K562 (cell line): ENCODE results near the gene GCGR. TPM values are rescaled to one million over a fixed set of nuclear protein-coding genes. Genes with fewer than 3 reads are reported as not detected.

Experiments
- CBFA2T3 ChIP-seq: fragments of 450-650 bp; IDR thresholded peaks from 2 replicates; pipeline ENCODE4 v1.6.1; 2017
- ELF2 ChIP-seq: fragments of 250-450 bp; sonication (Bioruptor Pico); IDR thresholded peaks from 2 replicates; pipeline ENCODE4 v1.5.0; 2021; ENCODE audit warnings: mild to moderate bottlenecking
- EP400 ChIP-seq: fragments of 450-650 bp; IDR thresholded peaks from 2 replicates; pipeline ENCODE4 v1.6.1; 2017; ENCODE audit warnings: antibody characterized with exemption, mild to moderate bottlenecking, moderate library complexity
- ERF ChIP-seq: fragments of 450-650 bp; formaldehyde crosslinking; IDR thresholded peaks from 2 replicates; pipeline ENCODE4 v1.4.0; 2020; ENCODE audit warnings: mild to moderate bottlenecking, mixed read lengths
- GTF2A2 ChIP-seq: IDR thresholded peaks from 2 replicates; pipeline ENCODE4 v1.6.1; 2016; ENCODE audit warnings: mild to moderate bottlenecking, missing genetic modification characterization, missing compliant biosample characterization
- GTF2F1 ChIP-seq: IDR thresholded peaks from 2 replicates; pipeline ENCODE4 v1.6.1; 2011; ENCODE audit warnings: low read depth, low read length, improper control_type of control experiment
- HDAC6 ChIP-seq: IDR thresholded peaks from 2 replicates; pipeline ENCODE4 v1.6.1; 2012; ENCODE audit warnings: low read depth, mild to moderate bottlenecking, control low read depth, inconsistent platforms, low read length, moderate library complexity
- HMGXB4 ChIP-seq: sonication (generic); formaldehyde crosslinking; IDR thresholded peaks from 2 replicates; pipeline ENCODE4 v1.8.1; 2023; ENCODE audit warnings: mild to moderate bottlenecking, missing genetic modification reagents
- L3MBTL2 ChIP-seq: fragments of 450-650 bp; IDR thresholded peaks from 2 replicates; pipeline ENCODE4 v1.6.1; 2016; ENCODE audit warnings: mild to moderate bottlenecking, moderate library complexity
- LARP7 ChIP-seq: fragments of 450-650 bp; IDR thresholded peaks from 2 replicates; pipeline ENCODE4 v1.6.1; 2016
- NFIC ChIP-seq: fragments of 450-650 bp; IDR thresholded peaks from 2 replicates; pipeline ENCODE4 v1.6.1; 2017; ENCODE audit warnings: mild to moderate bottlenecking, inconsistent platforms
- POLR3A ChIP-seq: IDR thresholded peaks from 2 replicates; pipeline ENCODE4 v1.6.1; 2011; ENCODE audit warnings: borderline replicate concordance, mild to moderate bottlenecking, moderate library complexity; ENCODE audit not compliant: insufficient read length, insufficient read depth; ENCODE audit errors: extremely low read depth
- PPARD ChIP-seq: fragments of 250-450 bp; sonication (Bioruptor Pico); IDR thresholded peaks from 2 replicates; pipeline ENCODE4 v1.8.0; 2022; ENCODE audit warnings: inconsistent platforms, mild to moderate bottlenecking, moderate library complexity
- RBFOX2 ChIP-seq: fragments of 200-400 bp; formaldehyde crosslinking; IDR thresholded peaks from 2 replicates; pipeline ENCODE4 v1.6.1; 2017; ENCODE audit warnings: low read depth, mild to moderate bottlenecking, low read length, moderate library complexity
- RNF219 ChIP-seq: fragments of 250-450 bp; sonication (Bioruptor Pico); IDR thresholded peaks from 2 replicates; pipeline ENCODE4 v1.5.0; 2022; ENCODE audit warnings: mild to moderate bottlenecking
- SFPQ ChIP-seq: fragments of 200-400 bp; formaldehyde crosslinking; IDR thresholded peaks from 2 replicates; pipeline ENCODE4 v1.6.1; 2017; ENCODE audit warnings: mild to moderate bottlenecking, low read depth, low read length, moderate library complexity
- STAT5A ChIP-seq: IDR thresholded peaks from 2 replicates; pipeline ENCODE4 v1.6.1; 2012; ENCODE audit warnings: low read length, inconsistent platforms, borderline replicate concordance
- U2AF1 ChIP-seq: fragments of 200-400 bp; formaldehyde crosslinking; optimal IDR thresholded peaks from 2 replicates; pipeline ENCODE3; 2017; ENCODE audit warnings: mild to moderate bottlenecking, low read depth, low read length, moderate library complexity
- VEZF1 ChIP-seq: fragments of 200-800 bp; sonication (Bioruptor generic); IDR thresholded peaks from 2 replicates; pipeline ENCODE4 v1.6.1; 2017; ENCODE audit warnings: missing genetic modification characterization, missing compliant biosample characterization
- ZKSCAN8 ChIP-seq: fragments of 200-800 bp; sonication (Bioruptor generic); IDR thresholded peaks from 2 replicates; pipeline ENCODE4 v1.6.1; 2016; ENCODE audit warnings: missing genetic modification characterization, missing compliant biosample characterization
- ZNF143 ChIP-seq: sonication (generic); formaldehyde crosslinking; IDR thresholded peaks from 2 replicates; pipeline ENCODE4 v1.9.0; 2022; ENCODE audit warnings: mild to moderate bottlenecking, missing genetic modification reagents
- ZNF436 ChIP-seq: fragments of 250-450, 450-650 bp; sonication (Bioruptor Pico); formaldehyde crosslinking; IDR thresholded peaks from 2 replicates; pipeline ENCODE4 v1.7.0; 2020; ENCODE audit warnings: mild to moderate bottlenecking
- ZNF561 ChIP-seq: fragments of 450-650 bp; formaldehyde crosslinking; conservative IDR thresholded peaks from 2 replicates; pipeline ENCODE4 v1.4.0; 2020; ENCODE audit warnings: mild to moderate bottlenecking, moderate library complexity
- polyA plus RNA-seq, 8 experiments: library from polyadenylated mRNA; depleted of rRNA in 4 of 8; stranded (reverse) in 5 of 8; unstranded in 3 of 8; fragments of >200 nt; fragmentation: Nextera tagmentation in 2 of 8; fragmentation: Illumina TruSeq in 1 of 8; extraction: Ambion mirVana in 2 of 8; extraction: Trizol in 1 of 8; gene quantifications; 2 replicates each; pipeline versions ENCODE4 v1.2.1 to v1.2.3, GENCODE V29; 2011 to 2014; ENCODE audit warnings: inconsistent platforms in 1 of 8, missing spikeins in 1 of 8
- total RNA-seq, 7 experiments: library from RNA; depleted of rRNA in 6 of 7; stranded (reverse); fragments of >200 nt in 6 of 7; fragmentation: Illumina TruSeq in 2 of 7; extraction: Trizol in 2 of 7; gene quantifications; 2 replicates each; pipeline versions ENCODE4 v1.2.1 to v1.2.3, GENCODE V29; 2011 to 2021; ENCODE audit warnings: low replicate concordance in 1 of 7

Gene GCGR
- total and polyA plus RNA-seq, 9 of the 15 experiments (the other 6 are each of a cell fraction or from before 2014, with no cell fraction given) = not detected

GRCh38 chr17:81821603-81822311 is 17.8 kb downstream of the GCGR start (continued):
- no peak for TF ChIP-seq ZNF436 (CRISPR knock-in tag)
- TF ChIP-seq GTF2A2 (tag) = no peak
- no peak for TF ChIP-seq HMGXB4 (CRISPR knock-in tag)
- TF ChIP-seq VEZF1 (CRISPR knock-in tag) = peak; percentile 87
- TF ChIP-seq HDAC6 = no peak
- peak; percentile 72 for TF ChIP-seq RBFOX2
- TF ChIP-seq POLR3A = no peak
- TF ChIP-seq U2AF1 = no peak
- no peak for TF ChIP-seq SFPQ
- TF ChIP-seq PPARD = no peak
- TF ChIP-seq ZNF143 (CRISPR knock-in tag) = no peak
- peak; percentile 95 for TF ChIP-seq EP400
- TF ChIP-seq LARP7 = no peak
- no peak for TF ChIP-seq GTF2F1
- no peak; the same call in 1 of the 2 replicates for TF ChIP-seq CBFA2T3
- TF ChIP-seq ZKSCAN8 (CRISPR knock-in tag) = no peak
- TF ChIP-seq RNF219 (CRISPR knock-in tag) = no peak
- TF ChIP-seq L3MBTL2 = peak; percentile 99
- peak; percentile 93 for TF ChIP-seq STAT5A
- no peak for TF ChIP-seq ZNF561 (CRISPR knock-in tag)
- TF ChIP-seq NFIC = no peak
- no peak for TF ChIP-seq ELF2 (CRISPR knock-in tag)
- 0 out of 2 replicates have a peak, but pooled peaks have one; percentile 64 for TF ChIP-seq ERF (CRISPR knock-in tag)
